GM23248 (cell line): ENCODE results near the gene LYRM2.

Experiments used
- EZH2 ChIP-seq: fragments of 200-600 bp; sonication (generic); IDR thresholded peaks from 2 replicates; pipeline ENCODE4 v1.6.1; 2018; ENCODE audit warnings: antibody characterized with exemption, mild to moderate bottlenecking; ENCODE audit not compliant: insufficient read depth, poor library complexity, severe bottlenecking
- EZH2phosphoT487 ChIP-seq: fragments of 200-600 bp; sonication (generic); IDR thresholded peaks from 2 replicates; pipeline ENCODE4 v1.6.1; 2018; ENCODE audit warnings: antibody characterized with exemption, moderate library complexity, mild to moderate bottlenecking, low read depth; ENCODE audit not compliant: insufficient read depth

DNA sequence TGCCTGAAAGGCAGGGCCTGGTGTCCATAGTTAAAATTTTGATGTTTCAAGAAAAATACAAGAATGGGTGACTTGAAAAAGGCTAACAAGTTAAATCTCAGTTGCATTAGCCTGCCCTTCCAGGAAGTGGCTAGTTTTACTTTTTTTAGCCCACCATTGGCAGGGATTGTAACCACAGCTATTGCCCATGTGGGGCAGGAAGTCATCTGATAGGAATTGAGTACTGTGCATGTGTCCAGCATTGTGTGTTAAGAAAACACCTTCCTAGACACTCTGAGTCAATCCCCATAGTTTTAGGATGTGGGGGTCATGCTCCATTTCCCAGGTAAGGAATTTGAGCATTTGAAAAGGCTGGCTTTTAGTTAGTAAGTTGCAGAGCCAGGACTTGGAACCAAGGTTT lies 26.9 kb downstream of the LYRM2 start:
- TF ChIP-seq EZH2 (no peak), EZH2phosphoT487 (no peak)
